ENCODE data around the gene KIAA0232. TPM values are rescaled to one million over a fixed set of nuclear protein-coding genes. Genes with fewer than 3 reads are reported as not detected.

KIAA0232 gene
- total RNA-seq, 1 donor from 2014 or later, result 27.2 TPM

- no peaks in the 10 kb centered on the region for H3K36me3 Mint-ChIP-seq (ENCODE audit: low read depth, unreplicated experiment)
- no peak for DNase-seq (ENCODE audit: low spot score)
- TF ChIP-seq, protein P1, sequence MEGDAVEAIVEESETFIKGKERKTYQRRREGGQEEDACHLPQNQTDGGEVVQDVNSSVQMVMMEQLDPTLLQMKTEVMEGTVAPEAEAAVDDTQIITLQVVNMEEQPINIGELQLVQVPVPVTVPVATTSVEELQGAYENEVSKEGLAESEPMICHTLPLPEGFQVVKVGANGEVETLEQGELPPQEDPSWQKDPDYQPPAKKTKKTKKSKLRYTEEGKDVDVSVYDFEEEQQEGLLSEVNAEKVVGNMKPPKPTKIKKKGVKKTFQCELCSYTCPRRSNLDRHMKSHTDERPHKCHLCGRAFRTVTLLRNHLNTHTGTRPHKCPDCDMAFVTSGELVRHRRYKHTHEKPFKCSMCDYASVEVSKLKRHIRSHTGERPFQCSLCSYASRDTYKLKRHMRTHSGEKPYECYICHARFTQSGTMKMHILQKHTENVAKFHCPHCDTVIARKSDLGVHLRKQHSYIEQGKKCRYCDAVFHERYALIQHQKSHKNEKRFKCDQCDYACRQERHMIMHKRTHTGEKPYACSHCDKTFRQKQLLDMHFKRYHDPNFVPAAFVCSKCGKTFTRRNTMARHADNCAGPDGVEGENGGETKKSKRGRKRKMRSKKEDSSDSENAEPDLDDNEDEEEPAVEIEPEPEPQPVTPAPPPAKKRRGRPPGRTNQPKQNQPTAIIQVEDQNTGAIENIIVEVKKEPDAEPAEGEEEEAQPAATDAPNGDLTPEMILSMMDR (IDR thresholded peaks at IDR 0.05; ENCODE audit: unreplicated experiment), result no peak
- H3K4me1 Mint-ChIP-seq (ENCODE audit: unreplicated experiment), result peaks cover 11% of the 10 kb centered on the region
- H3K9me3 Mint-ChIP-seq (ENCODE audit: unreplicated experiment), result no peaks in the 10 kb centered on the region
- H3K4me3 Mint-ChIP-seq (ENCODE audit: unreplicated experiment), result no peak overlapping the region
- peaks cover 16% of the 10 kb centered on the region for H3K27me3 Mint-ChIP-seq (ENCODE audit: unreplicated experiment)
- H3K27ac Mint-ChIP-seq (ENCODE audit: unreplicated experiment), result no peak overlapping the region
Observed at GRCh38 chr4:6776920-6777635, 5.4 kb upstream of the KIAA0232 start.

- no peaks in the 10 kb centered on the region for H3K36me3 Mint-ChIP-seq (ENCODE audit: low read depth, unreplicated experiment)
- DNase-seq (ENCODE audit: low spot score), result no peak
- H3K9me3 Mint-ChIP-seq (ENCODE audit: unreplicated experiment), result no peaks in the 10 kb centered on the region
- no peak overlapping the region for H3K27ac Mint-ChIP-seq (ENCODE audit: unreplicated experiment)
- H3K4me1 Mint-ChIP-seq (ENCODE audit: unreplicated experiment), result peaks cover 11% of the 10 kb centered on the region
- H3K4me3 Mint-ChIP-seq (ENCODE audit: unreplicated experiment), result no peak overlapping the region
- peaks cover 16% of the 10 kb centered on the region for H3K27me3 Mint-ChIP-seq (ENCODE audit: unreplicated experiment)
- TF ChIP-seq, protein P1 (IDR thresholded peaks at IDR 0.05; ENCODE audit: unreplicated experiment), result no peak
Observed at GRCh38 chr4:6777636-6778281, 4.8 kb upstream of the KIAA0232 start.

DNA sequence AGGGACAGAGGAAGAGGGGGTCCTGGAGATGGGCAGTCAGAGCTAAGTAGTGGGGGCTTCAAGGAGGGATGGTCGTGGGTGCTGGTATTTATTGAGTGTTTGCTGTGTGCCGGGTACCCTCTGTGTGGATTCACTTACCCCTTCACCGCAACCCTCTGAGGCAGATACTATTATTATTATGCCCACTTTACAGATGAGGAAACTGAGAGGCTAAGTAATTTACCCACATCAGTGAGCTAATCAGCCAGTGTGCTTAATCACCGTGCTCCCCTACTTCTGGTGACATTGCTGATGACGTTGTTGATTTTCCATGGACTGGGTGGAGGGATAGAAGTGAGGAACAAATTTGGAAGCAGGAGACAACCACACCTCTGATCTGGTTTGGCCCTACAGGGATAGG lies 4.1 kb upstream of the KIAA0232 start:
- H3K4me1 Mint-ChIP-seq (ENCODE audit: unreplicated experiment), result peaks cover 11% of the 10 kb centered on the region
- H3K9me3 Mint-ChIP-seq (ENCODE audit: unreplicated experiment), result no peaks in the 10 kb centered on the region
- H3K27me3 Mint-ChIP-seq (ENCODE audit: unreplicated experiment), result peaks cover 13% of the 10 kb centered on the region
- no peak for DNase-seq (ENCODE audit: low spot score)
- H3K36me3 Mint-ChIP-seq (ENCODE audit: low read depth, unreplicated experiment), result no peaks in the 10 kb centered on the region
- TF ChIP-seq, protein P1 (IDR thresholded peaks at IDR 0.05; ENCODE audit: unreplicated experiment), result no peak
- H3K4me3 Mint-ChIP-seq (ENCODE audit: unreplicated experiment), result no peak overlapping the region
- no peak overlapping the region for H3K27ac Mint-ChIP-seq (ENCODE audit: unreplicated experiment)

DNA sequence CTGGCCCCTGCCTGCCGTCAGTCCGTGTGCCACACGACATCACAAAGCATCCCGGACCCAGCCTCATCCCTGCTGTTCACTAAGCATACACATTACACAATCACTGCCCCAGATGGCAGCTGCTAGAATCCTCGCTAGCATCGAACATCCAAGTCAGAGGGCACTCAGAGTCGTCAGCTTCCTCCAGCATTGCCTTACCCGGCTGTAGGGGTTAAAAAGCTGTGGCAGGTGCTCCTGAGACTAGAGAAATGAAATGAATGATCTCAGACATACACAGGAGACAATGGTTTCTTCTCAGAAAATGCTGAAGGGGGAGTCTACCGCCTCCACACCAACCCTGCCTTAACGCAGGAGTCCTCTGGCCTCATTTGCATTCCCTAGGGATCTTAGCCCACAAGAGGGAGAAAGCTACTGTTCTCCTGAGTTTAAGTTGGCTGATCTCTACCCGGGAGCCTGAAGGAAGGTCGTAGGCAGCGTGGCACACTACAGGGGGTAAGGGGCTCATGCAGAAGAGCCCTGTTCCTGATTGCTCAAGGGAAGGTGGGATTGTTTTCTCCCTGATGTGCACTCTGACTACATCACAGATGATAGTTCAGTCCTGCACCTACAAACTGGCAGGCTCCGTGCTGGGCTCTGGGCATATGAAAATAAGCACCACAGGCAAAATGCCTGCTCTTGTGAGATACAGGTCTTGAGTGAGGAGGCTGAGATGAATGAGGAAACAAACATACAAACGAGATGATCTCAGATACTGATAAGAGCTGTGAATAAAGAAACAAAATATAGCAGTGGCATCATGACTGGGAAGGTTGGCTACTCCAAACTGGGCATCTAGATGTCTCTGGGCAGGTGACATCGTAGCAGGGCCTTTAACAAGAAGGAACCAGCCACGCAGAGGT lies 2.6 kb upstream of the KIAA0232 start:
- TF ChIP-seq, protein P1 (IDR thresholded peaks at IDR 0.05; ENCODE audit: unreplicated experiment), result no peak
- Mint-ChIP-seq H3K9me3 (ENCODE audit: unreplicated experiment) (no peaks in the 10 kb centered on the region), H3K4me1 (ENCODE audit: unreplicated experiment) (peaks cover 20% of the 10 kb centered on the region), H3K27ac (ENCODE audit: unreplicated experiment) (no peak overlapping the region), H3K36me3 (ENCODE audit: low read depth, unreplicated experiment) (peaks cover 3% of the 10 kb centered on the region), H3K27me3 (ENCODE audit: unreplicated experiment) (peaks cover 9% of the 10 kb centered on the region), H3K4me3 (ENCODE audit: unreplicated experiment) (no peak overlapping the region)
- no peak for DNase-seq (ENCODE audit: low spot score)

All from endothelial cell (in vitro differentiated cells).